DOHH2 (cell line): Measurements from ENCODE around the gene TCHHL1.

Experiments
- CTCF ChIP-seq: fragments of 200-600 bp; sonication (generic); IDR thresholded peaks from one replicate; pipeline ENCODE4 v1.5.1; 2014; ENCODE audit warnings: antibody characterized with exemption, mild to moderate bottlenecking, low read depth, low read length; ENCODE audit not compliant: poor library complexity, severe bottlenecking
- EZH2phosphoT487 ChIP-seq: fragments of 200-600 bp; sonication (generic); IDR thresholded peaks from 2 replicates; pipeline ENCODE4 v1.6.1; 2017; ENCODE audit warnings: borderline replicate concordance, mild to moderate bottlenecking, antibody characterized with exemption, low read length, moderate library complexity, mixed read lengths

DNA sequence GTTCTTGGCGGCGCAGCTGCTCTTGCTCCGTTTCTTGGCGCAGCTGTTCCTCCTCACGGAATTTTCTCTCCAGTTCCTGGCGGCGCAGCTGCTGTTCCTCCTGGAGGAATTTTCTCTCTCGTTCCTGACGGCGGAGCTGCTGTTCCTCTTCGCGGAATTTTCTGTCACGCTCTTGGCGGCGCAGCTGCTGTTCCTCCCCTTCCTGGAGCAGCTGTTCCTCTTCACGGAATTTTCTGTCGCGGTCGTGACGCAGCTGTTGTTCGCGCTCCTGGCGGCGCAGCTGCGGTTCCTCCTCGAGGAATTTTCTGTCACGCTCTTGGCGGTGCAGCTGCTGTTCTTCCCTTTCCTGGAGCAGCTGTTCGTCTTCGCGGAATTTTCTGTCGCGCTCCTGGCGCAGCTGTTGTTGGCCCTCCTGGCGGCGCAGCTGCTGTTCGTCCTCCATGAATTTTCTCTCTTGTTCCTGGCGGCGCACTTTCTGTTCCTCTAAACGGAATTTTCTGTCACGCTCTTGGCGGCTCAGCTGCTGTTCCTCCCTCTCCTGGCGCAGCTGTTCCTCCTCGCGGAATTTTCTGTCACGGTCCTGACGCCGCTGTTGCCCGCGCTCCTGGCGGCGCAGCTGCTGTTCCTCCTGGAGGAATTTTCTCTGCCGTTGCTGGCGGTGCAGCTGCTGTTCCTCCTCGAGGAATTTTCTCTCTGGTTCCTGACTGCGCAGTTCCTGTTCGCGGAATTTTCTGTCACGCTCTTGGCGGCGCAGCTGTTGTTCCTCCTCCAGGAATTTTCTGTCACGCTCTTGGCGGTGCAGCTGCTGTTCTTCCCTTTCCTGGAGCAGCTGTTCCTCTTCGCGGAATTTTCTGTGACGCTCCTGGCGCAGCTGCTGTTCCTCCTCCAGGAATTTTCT lies 19.4 kb upstream of the TCHHL1 start:
- no peak for TF ChIP-seq CTCF
- no peak for TF ChIP-seq EZH2phosphoT487
